Measurements from ENCODE around the gene ERCC1. TPM values are rescaled to one million over a fixed set of nuclear protein-coding genes. Genes with fewer than 3 reads are reported as not detected.

ERCC1 gene
- total RNA-seq, 1 experiment from 2014 or later = 103 TPM

- H3K4me2 ChIP-seq (ENCODE audit: low read length) = peak overlapping the region; percentile 100
- H3K27me3 ChIP-seq (ENCODE audit: insufficient read depth, low read length) = no peaks in the 10 kb centered on the region
- no peaks in the 10 kb centered on the region; the same call in 1 of the 2 replicates for H4K20me1 ChIP-seq (ENCODE audit: insufficient read depth)
- ChIA-PET RAD21 (ENCODE audit: low non-redundant PET in 1 of 2, low total read pairs in 2 of 2, uncharacterized antibody in 2 of 2, unreplicated experiment in 2 of 2) (interaction anchor here (1.2 to 1.7 kb wide), 2 partner anchors 10 kb away, joined by 4 to 8 read pairs; no protein-coding TSS in a partner anchor), CTCF (interaction anchor here (1.1 to 4.7 kb wide), 6 partner anchors 11 to 173 kb away, joined by 3 to 56 read pairs (median 8); no protein-coding TSS in a partner anchor), POLR2A (interaction anchor here (0.8 to 5.4 kb wide), 14 partner anchors 9 to 209 kb away, joined by 3 to 72 read pairs (median 6); no protein-coding TSS in a partner anchor)
- peak overlapping the region; percentile 78 for H3K27ac ChIP-seq (ENCODE audit: low read depth, low read length)
- DNase-seq (ENCODE audit: low read depth, low spot score) (no peak), ATAC-seq (peak; percentile 57)
- H3K9me2 ChIP-seq (ENCODE audit: insufficient read depth) = no peaks in the 10 kb centered on the region
- TF ChIP-seq EZH2 (IDR thresholded peaks at IDR 0.05) = no peak
- no peak for TF ChIP-seq REST (IDR thresholded peaks at IDR 0.05; ENCODE audit: low read depth)
- TF ChIP-seq SP1 (IDR thresholded peaks at IDR 0.05; ENCODE audit: low read depth) = no peak
- TF ChIP-seq POLR2AphosphoS5 (IDR thresholded peaks at IDR 0.05; ENCODE audit: low read depth, low read length) = no peak
- no peak for TF ChIP-seq ZBTB33 (IDR thresholded peaks at IDR 0.05; ENCODE audit: extremely low read depth, insufficient replicate concordance, low read length)
- no peak for TF ChIP-seq JUND (IDR thresholded peaks at IDR 0.05)
- TF ChIP-seq, protein P1, sequence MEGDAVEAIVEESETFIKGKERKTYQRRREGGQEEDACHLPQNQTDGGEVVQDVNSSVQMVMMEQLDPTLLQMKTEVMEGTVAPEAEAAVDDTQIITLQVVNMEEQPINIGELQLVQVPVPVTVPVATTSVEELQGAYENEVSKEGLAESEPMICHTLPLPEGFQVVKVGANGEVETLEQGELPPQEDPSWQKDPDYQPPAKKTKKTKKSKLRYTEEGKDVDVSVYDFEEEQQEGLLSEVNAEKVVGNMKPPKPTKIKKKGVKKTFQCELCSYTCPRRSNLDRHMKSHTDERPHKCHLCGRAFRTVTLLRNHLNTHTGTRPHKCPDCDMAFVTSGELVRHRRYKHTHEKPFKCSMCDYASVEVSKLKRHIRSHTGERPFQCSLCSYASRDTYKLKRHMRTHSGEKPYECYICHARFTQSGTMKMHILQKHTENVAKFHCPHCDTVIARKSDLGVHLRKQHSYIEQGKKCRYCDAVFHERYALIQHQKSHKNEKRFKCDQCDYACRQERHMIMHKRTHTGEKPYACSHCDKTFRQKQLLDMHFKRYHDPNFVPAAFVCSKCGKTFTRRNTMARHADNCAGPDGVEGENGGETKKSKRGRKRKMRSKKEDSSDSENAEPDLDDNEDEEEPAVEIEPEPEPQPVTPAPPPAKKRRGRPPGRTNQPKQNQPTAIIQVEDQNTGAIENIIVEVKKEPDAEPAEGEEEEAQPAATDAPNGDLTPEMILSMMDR (IDR thresholded peaks at IDR 0.05 in 2 of 3, conservative IDR thresholded peaks at IDR 0.05 in 1 of 3; ENCODE audit: borderline replicate concordance in 1 of 3, insufficient read depth in 1 of 3, low read depth in 2 of 3, low read length in 2 of 3) = no peak
- no peak for TF ChIP-seq RAD21 (IDR thresholded peaks at IDR 0.05; ENCODE audit: low read depth)
- no peak for TF ChIP-seq TCF7L2 (IDR thresholded peaks at IDR 0.05; ENCODE audit: borderline replicate concordance, extremely low read depth, insufficient read depth, insufficient read length)
- TF ChIP-seq, protein P2, sequence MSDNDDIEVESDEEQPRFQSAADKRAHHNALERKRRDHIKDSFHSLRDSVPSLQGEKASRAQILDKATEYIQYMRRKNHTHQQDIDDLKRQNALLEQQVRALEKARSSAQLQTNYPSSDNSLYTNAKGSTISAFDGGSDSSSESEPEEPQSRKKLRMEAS (IDR thresholded peaks at IDR 0.05) = no peak
- no peak for TF ChIP-seq CBX3 (IDR thresholded peaks at IDR 0.05; ENCODE audit: low read depth)
- TF ChIP-seq, protein P3, sequence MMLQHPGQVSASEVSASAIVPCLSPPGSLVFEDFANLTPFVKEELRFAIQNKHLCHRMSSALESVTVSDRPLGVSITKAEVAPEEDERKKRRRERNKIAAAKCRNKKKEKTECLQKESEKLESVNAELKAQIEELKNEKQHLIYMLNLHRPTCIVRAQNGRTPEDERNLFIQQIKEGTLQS (IDR thresholded peaks at IDR 0.05) = no peak
- TF ChIP-seq EZH2phosphoT487 (IDR thresholded peaks at IDR 0.05; ENCODE audit: borderline replicate concordance) = no peak
- TF ChIP-seq SRF (IDR thresholded peaks at IDR 0.05; ENCODE audit: low read depth) = no peak
- no peak for TF ChIP-seq EGR1 (IDR thresholded peaks at IDR 0.05; ENCODE audit: low read depth)
- TF ChIP-seq ZFX (IDR thresholded peaks at IDR 0.05) = no peak
- no peak for TF ChIP-seq ZNF274 (IDR thresholded peaks at IDR 0.05; ENCODE audit: low read depth, low read length)
- BruUV-seq (replicated peaks) = TSS peak; percentile 95
- H3K4me3 ChIP-seq (replicated peaks in 1 of 2; ENCODE audit: low read depth in 1 of 2, low read length in 2 of 2) = peak overlapping the region; percentile 74 to 97
- H3K4me1 ChIP-seq (ENCODE audit: control insufficient read depth in 1 of 2, insufficient read depth in 2 of 2, low read length in 2 of 2) = peaks cover 4 to 43% of the 10 kb centered on the region in 2 experiments
- no peaks in the 10 kb centered on the region; a peak in 1 of 4 replicates for H3K36me3 ChIP-seq (ENCODE audit: control insufficient read depth in 1 of 2, insufficient read depth in 2 of 2, low read length in 2 of 2)
- H3K9me3 ChIP-seq (ENCODE audit: control insufficient read depth in 1 of 2, insufficient read depth in 1 of 2, low read depth in 1 of 2, low read length in 2 of 2) = no peaks in the 10 kb centered on the region
- intact Hi-C loops (cut with micrococcal nuclease) = loop anchor here (1.0 kb wide), 1 partner anchor 13 kb away; no protein-coding TSS in a partner anchor
- H3K9ac ChIP-seq (ENCODE audit: low read length) = peak overlapping the region; percentile 99
- H3K79me2 ChIP-seq (ENCODE audit: insufficient read depth, low read length) = peaks cover 23% of the 10 kb centered on the region; the same call in 1 of the 2 replicates
- no peak overlapping the region for H2AFZ ChIP-seq (ENCODE audit: low read depth, low read length, poor library complexity, severe bottlenecking)
Measured at GRCh38 chr19:45468803-45469131, 45.0 kb upstream of the ERCC1 start.
